Mucosa of descending colon (tissue), 3 donors: ENCODE results near the gene PPARA. TPM values are rescaled to one million over a fixed set of nuclear protein-coding genes. Genes with fewer than 3 reads are reported as not detected.
A peak's percentile ranks its signal among the peaks of the same experiment; 100 is the strongest.

Experiments
- ATAC-seq: fragments of 200-7000 bp; cut with Tn5 transposase; one replicate; pipeline ENCODE4 v1.9.1; 2020; ENCODE audit warnings: mild to moderate bottlenecking, moderate library complexity
- DNase-seq, 3 donors: peaks; one replicate each; pipeline ENCODE4 v3.0.0-alpha.2; 2020
- H3K36me3 ChIP-seq: fragments of 200-600 bp; one replicate; pipeline ENCODE4 v1.8.0; 2021; ENCODE audit warnings: low read depth, mild to moderate bottlenecking
- H3K4me1 ChIP-seq: fragments of 200-600 bp; one replicate; pipeline ENCODE4 v1.8.0; 2021; ENCODE audit warnings: low read depth, mild to moderate bottlenecking
- H3K4me3 ChIP-seq: fragments of 200-600 bp; one replicate; pipeline ENCODE4 v1.8.0; 2021; ENCODE audit warnings: mild to moderate bottlenecking
- H3K9me3 ChIP-seq: fragments of 200-600 bp; one replicate; pipeline ENCODE4 v1.8.0; 2021; ENCODE audit warnings: mild to moderate bottlenecking
- CTCF ChIP-seq: fragments of 200-600 bp; IDR thresholded peaks from one replicate; pipeline ENCODE4 v1.8.0; 2022; ENCODE audit warnings: antibody characterized with exemption, mild to moderate bottlenecking
- intact Hi-C, 2 donors: fragments of 100-400 bp; cut with DNase I in 1 of 2; cut with micrococcal nuclease in 1 of 2; formaldehyde crosslinking; loops; one replicate each; pipeline versions ENCODE4 v1.11.0 to v1.11.1; 2022; cut with DNase I, micrococcal nuclease
- total RNA-seq, 3 donors: library from RNA; stranded (reverse); fragmentation: NEBNext Ultra II Directional in 2 of 3; extraction: Animal tissue kit (Norgen Biotek cat#: 25700) in 2 of 3; gene quantifications; one replicate each; pipeline versions ENCODE4 v1.2.1 to v1.2.4, GENCODE V29; 2021 to 2023
- donor health status: DM: no; HTN: no; CAD: no; lungs with moderate emphysema.
- donor health status: DM: no; HTN: no; CAD: no.
- donor health status: DM: no; HTN: yes; CAD: no.

The PPARA gene
- total RNA-seq, 3 donors from 2014 or later, result 57.9 to 81.4 (median 58.5) TPM

- intact Hi-C loops, result no loop called here
- Histone ChIP-seq H3K4me3 (no peak overlapping the region), H3K4me1 (peaks cover 4% of the 10 kb centered on the region), H3K36me3 (no peaks in the 10 kb centered on the region), H3K9me3 (no peaks in the 10 kb centered on the region)
- ATAC-seq, result no peak
- peak in 1 of 3 donors; percentile 26 for DNase-seq
- TF ChIP-seq CTCF, result no peak
Observed at GRCh38 chr22:46132830-46133587, 17.3 kb upstream of the PPARA start.

GRCh38 chr22:46133588-46133855, 16.8 kb upstream of the PPARA start:
- intact Hi-C loops, result no loop called here
- Histone ChIP-seq H3K4me3 (no peak overlapping the region), H3K36me3 (no peaks in the 10 kb centered on the region), H3K4me1 (peaks cover 4% of the 10 kb centered on the region), H3K9me3 (no peaks in the 10 kb centered on the region)
- ATAC-seq, result no peak
- no peak for DNase-seq
- no peak for TF ChIP-seq CTCF

GRCh38 chr22:46134111-46134705, 16.1 kb upstream of the PPARA start:
- no peak overlapping the region for H3K4me3 ChIP-seq
- intact Hi-C loops, result no loop called here
- ATAC-seq (no peak), DNase-seq (no peak)
- peaks cover 3% of the 10 kb centered on the region for H3K4me1 ChIP-seq
- no peaks in the 10 kb centered on the region for H3K9me3 ChIP-seq
- TF ChIP-seq CTCF, result no peak
- no peaks in the 10 kb centered on the region for H3K36me3 ChIP-seq

GRCh38 chr22:46135611-46136485, 14.5 kb upstream of the PPARA start:
- Histone ChIP-seq H3K36me3 (no peaks in the 10 kb centered on the region), H3K9me3 (no peaks in the 10 kb centered on the region), H3K4me3 (no peak overlapping the region), H3K4me1 (no peaks in the 10 kb centered on the region)
- no peak for TF ChIP-seq CTCF
- ATAC-seq (no peak), DNase-seq (no peak)
- intact Hi-C loops, result no loop called here

- intact Hi-C loops, result no loop called here
- Histone ChIP-seq H3K4me3 (no peak overlapping the region), H3K36me3 (no peaks in the 10 kb centered on the region), H3K4me1 (no peaks in the 10 kb centered on the region), H3K9me3 (no peaks in the 10 kb centered on the region)
- TF ChIP-seq CTCF, result no peak
- DNase-seq (peak in 2 of 3 donors; percentile 18 to 43), ATAC-seq (no peak)
Observed at GRCh38 chr22:46136486-46137217, 13.7 kb upstream of the PPARA start.
